Measurements from ENCODE around the gene DYDC1.

GRCh38 chr10:80351220-80351619 lies 5.3 kb downstream of the DYDC1 start:
- TF ChIP-seq CTCF (IDR thresholded peaks at IDR 0.05) = no peak
- TF ChIP-seq EZH2phosphoT487 (IDR thresholded peaks at IDR 0.05) = no peak
- no peak for TF ChIP-seq EZH2 (IDR thresholded peaks at IDR 0.05)
